SK-MEL-5 (cell line): ENCODE results near the gene FAF1. TPM values are rescaled to one million over a fixed set of nuclear protein-coding genes. Genes with fewer than 3 reads are reported as not detected.

Source experiments
- DNase-seq: peaks from one replicate; pipeline ENCODE4 v3.0.0-alpha.2; 2016; ENCODE audit warnings: low read depth, low spot score
- in situ Hi-C: cut with HindIII; loops from 2 replicates; pipeline ENCODE4 v1.10.0; 2016; ENCODE audit warnings: low sequenced_read_pairs, high pct_unique_total_duplicates, low pct_unique_long_range_greater_than_20kb
- total RNA-seq: library from RNA; depleted of rRNA; stranded (reverse); fragments of >200 nt; shearing (Covaris generic); gene quantifications from 2 replicates; pipeline ENCODE4 v1.2.3, GENCODE V29; 2014

The FAF1 gene
- total RNA-seq, 1 experiment from 2014 or later = 73.3 TPM

- no peak for DNase-seq
- in situ Hi-C loops = no loop called here
Observed at GRCh38 chr1:50710099-50710498, 250.0 kb downstream of the FAF1 start.

GRCh38 chr1:50707824-50708223 lies 252.2 kb downstream of the FAF1 start:
- DNase-seq = no peak
- in situ Hi-C loops = no loop called here

- DNase-seq = no peak
- in situ Hi-C loops = no loop called here
Observed at GRCh38 chr1:50705699-50706098, 254.4 kb downstream of the FAF1 start.

GRCh38 chr1:50705041-50705440 lies 255.0 kb downstream of the FAF1 start:
- in situ Hi-C loops = no loop called here
- DNase-seq = no peak

- DNase-seq = peak; percentile 63
- in situ Hi-C loops = no loop called here
Observed at GRCh38 chr1:50704126-50704525, 255.9 kb downstream of the FAF1 start.

GRCh38 chr1:50703240-50703639 lies 256.8 kb downstream of the FAF1 start:
- in situ Hi-C loops = no loop called here

GRCh38 chr1:50702395-50702794 lies 257.7 kb downstream of the FAF1 start:
- in situ Hi-C loops = no loop called here
- DNase-seq = no peak

More at GRCh38 chr1:50703240-50703639, 256.8 kb downstream of the FAF1 start:
- no peak for DNase-seq

GRCh38 chr1:50701706-50702317 lies 258.3 kb downstream of the FAF1 start:
- in situ Hi-C loops = no loop called here

GRCh38 chr1:50700621-50701020 lies 259.4 kb downstream of the FAF1 start:
- no peak for DNase-seq
- in situ Hi-C loops = no loop called here

More at GRCh38 chr1:50701706-50702317, 258.3 kb downstream of the FAF1 start:
- no peak for DNase-seq

GRCh38 chr1:50700214-50700613 lies 259.9 kb downstream of the FAF1 start:
- in situ Hi-C loops = no loop called here
- DNase-seq = no peak

GRCh38 chr1:50699795-50700194 lies 260.3 kb downstream of the FAF1 start:
- DNase-seq = peak; percentile 73
- in situ Hi-C loops = no loop called here

- in situ Hi-C loops = no loop called here
- peak; percentile 79 for DNase-seq
Observed at GRCh38 chr1:50697440-50698421, 262.3 kb downstream of the FAF1 start.

- in situ Hi-C loops = no loop called here
- no peak for DNase-seq
Observed at GRCh38 chr1:50693829-50694228, 266.2 kb downstream of the FAF1 start.

GRCh38 chr1:50684185-50684584 lies 275.9 kb downstream of the FAF1 start:
- peak; percentile 56 for DNase-seq
- in situ Hi-C loops = no loop called here

- in situ Hi-C loops = no loop called here
- no peak for DNase-seq
Observed at GRCh38 chr1:50681931-50682330, 278.1 kb downstream of the FAF1 start.

GRCh38 chr1:50667710-50668356 lies 292.2 kb downstream of the FAF1 start:
- in situ Hi-C loops = no loop called here
- peak; percentile 84 for DNase-seq

- DNase-seq = no peak
- in situ Hi-C loops = no loop called here
Observed at GRCh38 chr1:50667272-50667671, 292.8 kb downstream of the FAF1 start.

GRCh38 chr1:50666849-50667248 lies 293.2 kb downstream of the FAF1 start:
- in situ Hi-C loops = no loop called here
- DNase-seq = peak; percentile 27
